ENCODE measurements around the gene SOX6.

Gene SOX6

DNA sequence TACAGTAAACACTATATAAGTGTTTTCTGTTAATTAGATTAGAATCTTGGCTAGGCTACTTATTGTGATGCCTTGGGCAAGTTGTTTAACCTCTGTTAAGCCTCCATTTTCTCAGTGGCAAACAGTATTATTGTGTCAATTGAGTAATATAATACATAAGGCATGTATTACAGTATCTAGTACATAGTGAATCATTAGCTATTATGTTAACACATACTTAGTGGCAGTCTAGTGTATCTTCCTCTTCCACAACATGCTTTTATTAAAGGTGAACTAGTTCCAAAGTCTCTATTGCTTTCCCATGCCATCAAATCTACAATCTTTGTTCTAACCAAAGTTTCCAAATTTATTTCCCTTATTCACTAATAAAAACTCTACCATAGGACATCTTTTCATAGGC lies 200.9 kb downstream of the SOX6 start:
- no peak overlapping the region for H3K27ac ChIP-seq

DNA sequence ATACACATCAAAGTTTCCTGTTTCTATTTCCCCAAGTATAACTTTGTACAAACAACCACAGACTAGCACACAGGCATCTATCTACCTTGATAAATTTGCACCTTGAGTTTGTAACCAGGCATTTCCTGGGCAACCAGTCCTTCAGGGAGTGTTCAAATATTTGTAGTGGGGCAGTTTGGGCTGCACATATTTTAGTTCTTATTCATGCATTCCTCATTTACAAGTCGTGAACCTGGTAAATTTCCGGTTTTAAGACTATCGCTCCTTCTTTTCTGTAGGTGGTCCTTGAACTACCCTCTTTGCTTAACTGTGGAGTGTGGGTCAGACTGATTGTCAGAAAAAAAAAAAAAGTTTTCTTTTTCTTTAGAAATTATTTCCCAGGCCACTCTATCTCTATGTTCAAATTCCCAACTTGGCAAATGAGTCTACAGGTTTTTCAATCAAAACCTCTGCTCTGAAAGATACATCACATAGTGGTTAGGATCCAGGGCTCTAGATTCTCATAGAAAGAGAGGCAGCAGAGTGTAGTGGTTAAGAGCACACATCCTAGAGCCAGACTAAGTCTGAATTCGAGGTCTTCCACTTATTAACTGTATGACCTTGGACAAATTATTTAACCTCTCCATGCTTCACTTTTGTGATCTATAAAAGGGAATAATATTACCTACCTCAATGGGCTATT lies 201.5 kb downstream of the SOX6 start:
- Histone ChIP-seq H3K4me1 (ENCODE audit: control insufficient read depth in 1 of 2, insufficient read depth in 1 of 2, low read depth in 1 of 2, low read length in 1 of 2) (no peaks in the 10 kb centered on the region), H3K9me3 (no peaks in the 10 kb centered on the region), H3K27me3 (no peaks in the 10 kb centered on the region), H3K4me3 (ENCODE audit: low read depth in 1 of 2, low read length in 1 of 2) (no peak overlapping the region), H3K36me3 (no peaks in the 10 kb centered on the region), H3K27ac (no peak overlapping the region)
- TF ChIP-seq, protein P1, sequence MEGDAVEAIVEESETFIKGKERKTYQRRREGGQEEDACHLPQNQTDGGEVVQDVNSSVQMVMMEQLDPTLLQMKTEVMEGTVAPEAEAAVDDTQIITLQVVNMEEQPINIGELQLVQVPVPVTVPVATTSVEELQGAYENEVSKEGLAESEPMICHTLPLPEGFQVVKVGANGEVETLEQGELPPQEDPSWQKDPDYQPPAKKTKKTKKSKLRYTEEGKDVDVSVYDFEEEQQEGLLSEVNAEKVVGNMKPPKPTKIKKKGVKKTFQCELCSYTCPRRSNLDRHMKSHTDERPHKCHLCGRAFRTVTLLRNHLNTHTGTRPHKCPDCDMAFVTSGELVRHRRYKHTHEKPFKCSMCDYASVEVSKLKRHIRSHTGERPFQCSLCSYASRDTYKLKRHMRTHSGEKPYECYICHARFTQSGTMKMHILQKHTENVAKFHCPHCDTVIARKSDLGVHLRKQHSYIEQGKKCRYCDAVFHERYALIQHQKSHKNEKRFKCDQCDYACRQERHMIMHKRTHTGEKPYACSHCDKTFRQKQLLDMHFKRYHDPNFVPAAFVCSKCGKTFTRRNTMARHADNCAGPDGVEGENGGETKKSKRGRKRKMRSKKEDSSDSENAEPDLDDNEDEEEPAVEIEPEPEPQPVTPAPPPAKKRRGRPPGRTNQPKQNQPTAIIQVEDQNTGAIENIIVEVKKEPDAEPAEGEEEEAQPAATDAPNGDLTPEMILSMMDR (IDR thresholded peaks at IDR 0.05), result no peak

More for the DNA sequence above, 200.9 kb downstream of the SOX6 start:
- Histone ChIP-seq H3K4me1 (ENCODE audit: control insufficient read depth in 1 of 2, insufficient read depth in 1 of 2, low read depth in 1 of 2, low read length in 1 of 2) (no peaks in the 10 kb centered on the region), H3K9me3 (no peaks in the 10 kb centered on the region), H3K27me3 (no peaks in the 10 kb centered on the region), H3K4me3 (ENCODE audit: low read depth in 1 of 2, low read length in 1 of 2) (no peak overlapping the region), H3K36me3 (no peaks in the 10 kb centered on the region)
- TF ChIP-seq, protein P1 (IDR thresholded peaks at IDR 0.05), result no peak

DNA sequence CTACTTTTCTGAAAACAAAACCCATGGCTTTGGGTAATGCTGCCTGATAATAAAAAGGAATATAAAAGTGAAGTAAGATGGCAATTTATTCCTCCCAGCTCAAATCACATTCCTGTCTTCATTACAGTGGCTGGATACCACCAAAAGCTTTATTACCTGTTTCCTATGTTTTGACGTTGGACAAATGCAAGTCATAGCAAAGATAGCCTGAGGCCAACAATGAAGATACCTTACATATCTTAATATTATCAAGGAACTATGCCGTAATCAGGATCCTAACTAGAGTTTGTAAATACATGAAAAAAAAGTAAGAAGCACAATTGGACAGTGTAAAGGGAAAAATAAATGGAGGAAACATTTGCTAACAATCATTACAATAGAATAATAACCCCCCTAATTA lies 202.4 kb downstream of the SOX6 start:
- H3K27ac ChIP-seq, result no peak overlapping the region
- TF ChIP-seq, protein P1 (IDR thresholded peaks at IDR 0.05), result no peak
- H3K4me3 ChIP-seq (ENCODE audit: low read depth in 1 of 2, low read length in 1 of 2), result no peak overlapping the region

DNA sequence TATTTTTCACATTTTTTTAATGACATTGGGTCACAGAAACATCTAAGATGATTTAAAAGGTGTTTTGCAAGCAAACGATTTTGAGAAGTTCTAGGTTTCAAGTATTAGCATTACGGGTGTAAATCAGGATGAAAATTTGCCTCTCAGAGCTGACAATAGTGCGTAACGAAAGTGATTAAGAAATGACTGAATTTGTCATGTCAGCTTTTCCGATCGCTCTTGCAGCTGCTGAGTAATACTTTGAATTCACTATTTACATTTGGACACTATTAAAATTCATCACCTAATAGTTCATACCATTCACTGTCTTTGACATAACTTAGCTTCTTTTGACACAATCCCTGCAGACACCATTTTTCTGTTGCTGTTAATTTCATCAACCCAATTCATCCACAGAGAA lies 205.2 kb downstream of the SOX6 start:
- H3K4me1 ChIP-seq (ENCODE audit: control insufficient read depth in 1 of 2, insufficient read depth in 1 of 2, low read depth in 1 of 2, low read length in 1 of 2), result no peaks in the 10 kb centered on the region
- no peaks in the 10 kb centered on the region for H3K36me3 ChIP-seq
- H3K9me3 ChIP-seq, result no peaks in the 10 kb centered on the region
- TF ChIP-seq, protein P1 (IDR thresholded peaks at IDR 0.05), result no peak
- no peaks in the 10 kb centered on the region for H3K27me3 ChIP-seq
- no peak overlapping the region for H3K4me3 ChIP-seq (ENCODE audit: low read depth in 1 of 2, low read length in 1 of 2)
- no peak overlapping the region for H3K27ac ChIP-seq

More for the DNA sequence above, 202.4 kb downstream of the SOX6 start:
- H3K9me3 ChIP-seq, result no peaks in the 10 kb centered on the region
- H3K36me3 ChIP-seq, result no peaks in the 10 kb centered on the region
- H3K4me1 ChIP-seq (ENCODE audit: control insufficient read depth in 1 of 2, insufficient read depth in 1 of 2, low read depth in 1 of 2, low read length in 1 of 2), result no peaks in the 10 kb centered on the region
- no peaks in the 10 kb centered on the region for H3K27me3 ChIP-seq

DNA sequence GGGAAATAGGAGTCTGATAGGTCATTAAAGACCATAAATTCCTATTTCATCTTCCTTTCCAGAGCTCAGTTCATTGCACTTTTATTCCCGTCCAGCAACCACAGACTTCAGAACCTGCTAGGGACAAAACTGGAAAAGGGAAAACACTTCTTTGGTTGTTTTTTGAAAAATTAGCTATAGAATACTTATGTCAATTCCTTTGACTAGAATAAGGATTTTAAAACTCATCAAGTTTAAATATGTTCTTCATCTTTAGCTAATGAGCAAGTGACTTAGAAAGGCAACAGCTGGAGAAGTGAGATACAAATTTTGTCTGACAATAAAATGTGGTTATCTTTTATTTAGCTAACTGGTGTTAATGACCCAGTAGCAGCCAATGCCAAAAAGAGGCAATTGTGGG lies 206.9 kb downstream of the SOX6 start:
- Histone ChIP-seq H3K4me3 (ENCODE audit: low read depth in 1 of 2, low read length in 1 of 2) (no peak overlapping the region), H3K27ac (no peak overlapping the region), H3K27me3 (no peaks in the 10 kb centered on the region), H3K36me3 (no peaks in the 10 kb centered on the region), H3K9me3 (no peaks in the 10 kb centered on the region), H3K4me1 (ENCODE audit: control insufficient read depth in 1 of 2, insufficient read depth in 1 of 2, low read depth in 1 of 2, low read length in 1 of 2) (no peaks in the 10 kb centered on the region)
- TF ChIP-seq, protein P1 (IDR thresholded peaks at IDR 0.05), result no peak
